Measurements from ENCODE around the gene PRR15.

DNA sequence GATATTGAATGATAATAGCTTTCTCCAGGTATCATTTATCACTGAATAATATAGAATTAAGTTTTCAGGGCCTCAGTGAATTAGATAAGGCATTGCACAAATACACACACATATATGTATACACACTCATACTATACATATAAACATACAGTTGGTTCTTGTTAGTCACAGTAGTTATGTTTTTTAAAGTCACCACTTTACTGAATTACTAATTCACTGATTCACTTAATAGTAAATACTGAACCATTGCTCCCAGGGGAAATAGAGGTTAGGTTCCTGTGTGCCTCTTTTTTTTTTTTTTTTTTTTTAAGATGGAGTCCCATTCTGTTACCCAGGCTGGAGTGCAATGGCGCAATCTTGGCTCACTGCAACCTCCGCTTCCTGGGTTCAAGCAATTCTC, 33.6 kb downstream of the PRR15 start:
- TF ChIP-seq, protein P1, sequence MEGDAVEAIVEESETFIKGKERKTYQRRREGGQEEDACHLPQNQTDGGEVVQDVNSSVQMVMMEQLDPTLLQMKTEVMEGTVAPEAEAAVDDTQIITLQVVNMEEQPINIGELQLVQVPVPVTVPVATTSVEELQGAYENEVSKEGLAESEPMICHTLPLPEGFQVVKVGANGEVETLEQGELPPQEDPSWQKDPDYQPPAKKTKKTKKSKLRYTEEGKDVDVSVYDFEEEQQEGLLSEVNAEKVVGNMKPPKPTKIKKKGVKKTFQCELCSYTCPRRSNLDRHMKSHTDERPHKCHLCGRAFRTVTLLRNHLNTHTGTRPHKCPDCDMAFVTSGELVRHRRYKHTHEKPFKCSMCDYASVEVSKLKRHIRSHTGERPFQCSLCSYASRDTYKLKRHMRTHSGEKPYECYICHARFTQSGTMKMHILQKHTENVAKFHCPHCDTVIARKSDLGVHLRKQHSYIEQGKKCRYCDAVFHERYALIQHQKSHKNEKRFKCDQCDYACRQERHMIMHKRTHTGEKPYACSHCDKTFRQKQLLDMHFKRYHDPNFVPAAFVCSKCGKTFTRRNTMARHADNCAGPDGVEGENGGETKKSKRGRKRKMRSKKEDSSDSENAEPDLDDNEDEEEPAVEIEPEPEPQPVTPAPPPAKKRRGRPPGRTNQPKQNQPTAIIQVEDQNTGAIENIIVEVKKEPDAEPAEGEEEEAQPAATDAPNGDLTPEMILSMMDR (IDR thresholded peaks at IDR 0.05; ENCODE audit: low read length): no peak
- TF ChIP-seq EZH2 (IDR thresholded peaks at IDR 0.05; ENCODE audit: borderline replicate concordance, low read length): no peak
